SK-N-MC (cell line): Measurements from ENCODE around the gene TMCO6.

Experiments used
- EZH2 ChIP-seq: fragments of 200-600 bp; sonication (generic); IDR thresholded peaks from one replicate; pipeline ENCODE4 v1.6.1; 2017; ENCODE audit warnings: antibody characterized with exemption
- FOXP2 ChIP-seq: optimal IDR thresholded peaks from 2 replicates; pipeline ENCODE3; 2011; ENCODE audit warnings: mild to moderate bottlenecking, moderate library complexity; ENCODE audit not compliant: insufficient read depth; ENCODE audit errors: extremely low read length, control extremely low read depth
- POLR2AphosphoS5 ChIP-seq: IDR thresholded peaks from 2 replicates; pipeline ENCODE4 v1.6.1; 2012; ENCODE audit warnings: mild to moderate bottlenecking, low read depth, low read length, borderline replicate concordance

DNA sequence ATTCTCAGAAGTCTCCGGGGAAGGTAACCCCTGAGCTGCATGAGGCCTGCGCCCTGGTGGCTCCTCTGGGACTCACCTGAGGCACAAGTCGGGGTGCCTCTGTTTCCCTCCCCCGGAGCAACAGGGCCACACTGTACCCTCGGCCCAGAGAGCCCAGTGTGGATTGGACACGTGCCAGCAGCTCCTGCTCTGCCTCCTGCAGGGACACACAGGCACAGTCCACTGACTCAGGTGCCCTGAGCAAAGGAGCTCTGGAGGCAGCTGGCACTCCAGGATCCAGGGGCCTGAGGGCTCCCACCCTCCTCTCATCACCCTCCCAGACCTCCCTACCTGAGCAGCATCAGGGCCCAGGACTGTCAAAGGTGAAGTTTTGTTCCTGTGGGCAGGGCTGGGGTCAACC lies 45.1 kb upstream of the TMCO6 start:
- TF ChIP-seq EZH2, result no peak
- no peak for TF ChIP-seq POLR2AphosphoS5
- TF ChIP-seq FOXP2, result no peak
